A549 treated with DMSO at 1 μM for 4 hours (cell line): Measurements from ENCODE around the gene ARAP3. TPM values are rescaled to one million over a fixed set of nuclear protein-coding genes. Genes with fewer than 3 reads are reported as not detected.

Experiments used
- total RNA-seq: library from RNA; stranded (reverse); fragments of 200-300 nt; extraction: Qiagen RNA extraction; gene quantifications from 5 replicates; pipeline ENCODE4 v1.2.3, GENCODE V29; 2022; ENCODE audit warnings: low read depth

The ARAP3 gene, protein sequence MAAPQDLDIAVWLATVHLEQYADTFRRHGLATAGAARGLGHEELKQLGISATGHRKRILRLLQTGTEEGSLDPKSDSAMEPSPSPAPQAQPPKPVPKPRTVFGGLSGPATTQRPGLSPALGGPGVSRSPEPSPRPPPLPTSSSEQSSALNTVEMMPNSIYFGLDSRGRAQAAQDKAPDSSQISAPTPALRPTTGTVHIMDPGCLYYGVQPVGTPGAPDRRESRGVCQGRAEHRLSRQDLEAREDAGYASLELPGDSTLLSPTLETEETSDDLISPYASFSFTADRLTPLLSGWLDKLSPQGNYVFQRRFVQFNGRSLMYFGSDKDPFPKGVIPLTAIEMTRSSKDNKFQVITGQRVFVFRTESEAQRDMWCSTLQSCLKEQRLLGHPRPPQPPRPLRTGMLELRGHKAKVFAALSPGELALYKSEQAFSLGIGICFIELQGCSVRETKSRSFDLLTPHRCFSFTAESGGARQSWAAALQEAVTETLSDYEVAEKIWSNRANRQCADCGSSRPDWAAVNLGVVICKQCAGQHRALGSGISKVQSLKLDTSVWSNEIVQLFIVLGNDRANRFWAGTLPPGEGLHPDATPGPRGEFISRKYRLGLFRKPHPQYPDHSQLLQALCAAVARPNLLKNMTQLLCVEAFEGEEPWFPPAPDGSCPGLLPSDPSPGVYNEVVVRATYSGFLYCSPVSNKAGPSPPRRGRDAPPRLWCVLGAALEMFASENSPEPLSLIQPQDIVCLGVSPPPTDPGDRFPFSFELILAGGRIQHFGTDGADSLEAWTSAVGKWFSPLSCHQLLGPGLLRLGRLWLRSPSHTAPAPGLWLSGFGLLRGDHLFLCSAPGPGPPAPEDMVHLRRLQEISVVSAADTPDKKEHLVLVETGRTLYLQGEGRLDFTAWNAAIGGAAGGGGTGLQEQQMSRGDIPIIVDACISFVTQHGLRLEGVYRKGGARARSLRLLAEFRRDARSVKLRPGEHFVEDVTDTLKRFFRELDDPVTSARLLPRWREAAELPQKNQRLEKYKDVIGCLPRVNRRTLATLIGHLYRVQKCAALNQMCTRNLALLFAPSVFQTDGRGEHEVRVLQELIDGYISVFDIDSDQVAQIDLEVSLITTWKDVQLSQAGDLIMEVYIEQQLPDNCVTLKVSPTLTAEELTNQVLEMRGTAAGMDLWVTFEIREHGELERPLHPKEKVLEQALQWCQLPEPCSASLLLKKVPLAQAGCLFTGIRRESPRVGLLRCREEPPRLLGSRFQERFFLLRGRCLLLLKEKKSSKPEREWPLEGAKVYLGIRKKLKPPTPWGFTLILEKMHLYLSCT (N-terminal part only)
- total RNA-seq = 3.6 to 6.0 TPM (median 4.8 TPM) in 5 replicates

GRCh38 chr5:141681695-141682641, at the start of gene ARAP3:
TSS of gene ARAP3 (minus strand) at chr5:141682230. CDS start at chr5:141680486, 1,744 bp downstream.

GRCh38 chr5:141650851-141651727, 30.9 kb downstream of the ARAP3 start, which contains the start of gene FCHSD1:
TSS of gene FCHSD1 (minus strand) at chr5:141651418. CDS start at chr5:141651368, 50 bp downstream.

DNA sequence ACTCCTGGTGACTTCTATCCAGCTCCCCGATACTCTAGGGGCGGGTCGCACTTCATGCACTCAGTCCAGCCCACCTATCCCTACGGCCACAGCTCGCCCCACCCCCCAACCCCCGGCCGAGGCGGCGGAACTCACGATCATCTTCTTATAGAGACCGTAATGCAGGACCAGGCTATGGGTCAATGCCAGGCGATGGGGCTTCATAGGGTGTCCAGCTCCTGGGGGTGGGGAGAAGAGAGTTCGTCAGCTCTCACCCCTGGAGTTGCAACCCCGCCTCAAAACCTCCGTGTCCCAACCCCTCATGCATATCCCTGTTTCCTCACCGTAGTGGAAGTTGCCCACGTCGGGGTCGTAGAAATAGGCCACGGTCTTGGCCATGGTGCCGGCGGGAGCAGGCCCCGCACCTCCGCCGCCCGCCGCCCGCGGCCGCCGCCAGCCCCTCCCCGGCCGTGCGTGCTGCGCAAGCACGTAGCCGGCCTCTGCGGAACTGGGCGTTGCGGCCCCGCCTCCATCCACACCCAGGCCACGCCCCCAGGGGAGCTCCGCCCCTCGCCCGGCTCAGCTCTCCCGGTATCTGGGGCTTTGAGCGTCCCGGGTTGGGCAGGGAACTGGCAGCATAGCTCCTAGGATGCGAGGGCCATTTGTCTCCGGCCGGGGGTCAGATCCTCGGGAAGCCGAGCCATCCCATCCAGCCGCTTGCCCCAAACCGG, 45.5 kb downstream of the ARAP3 start, which contains the start of the genes HDAC3 and RELL2:
TSS of gene HDAC3 (minus strand) at position 437 of the 710 bp plus-strand sequence. CDS start at position 378, 59 bp downstream.
TSS of gene RELL2 (plus strand) at position 585 of the 710 bp plus-strand sequence. CDS start 1,229 bp downstream, outside the sequence.

GRCh38 chr5:141618804-141619554, 63.1 kb downstream of the ARAP3 start, which contains the start of gene DIAPH1:
TSS of gene DIAPH1 (minus strand) at chr5:141619000. CDS start at chr5:141618914, 86 bp downstream.

Other genes with a start within 250 kb of the ARAP3 start
- gene PCDHGC3, start 206.3 kb downstream of the ARAP3 start, total RNA-seq = 5.7 to 7.4 TPM (median 6.8 TPM) in 5 replicates
- gene PCDHGC4, start 197.2 kb downstream of the ARAP3 start, total RNA-seq = not detected in 5 replicates
- gene PCDHGC5, start 193.1 kb downstream of the ARAP3 start, total RNA-seq = 0.05 TPM in 1 of 5 replicates, not detected in the others
- 102 to 110 TPM (median 107 TPM) in 5 replicates for gene DIAPH1, start 63.2 kb downstream of the ARAP3 start, total RNA-seq
- 44.8 to 53.9 TPM (median 50.6 TPM) in 5 replicates for gene HDAC3, start 45.4 kb downstream of the ARAP3 start, total RNA-seq
- 3.5 to 5.7 TPM (median 4.0 TPM) in 5 replicates for gene RELL2, start 45.2 kb downstream of the ARAP3 start, total RNA-seq
- 7.7 to 11.9 TPM (median 9.8 TPM) in 5 replicates for gene FCHSD1, start 30.8 kb downstream of the ARAP3 start, total RNA-seq
- gene PCDH1, start 196.2 kb upstream of the ARAP3 start, total RNA-seq = 1.5 to 2.4 TPM (median 2.1 TPM) in 5 replicates
- 45.8 to 63.1 TPM (median 53.1 TPM) in 5 replicates for gene DELE1, start 241.6 kb upstream of the ARAP3 start, total RNA-seq